OCI-M2 (cell line): ENCODE results near the gene PLEK.
"Not testable (repeated sequence)": the region's sequence is repeated elsewhere in the genome, so short reads cannot be mapped to it uniquely, and the experiment has no call there.

ENCODE experiments used
- DNase-seq: peaks from one replicate; lab custom pipeline; 2025; ENCODE audit not compliant: unreplicated experiment; lab: John Stamatoyannopoulos, UW

Gene PLEK

GRCh38 chr2:68438455-68439303 is 73.6 kb downstream of the PLEK start:
- no peak for DNase-seq

DNA sequence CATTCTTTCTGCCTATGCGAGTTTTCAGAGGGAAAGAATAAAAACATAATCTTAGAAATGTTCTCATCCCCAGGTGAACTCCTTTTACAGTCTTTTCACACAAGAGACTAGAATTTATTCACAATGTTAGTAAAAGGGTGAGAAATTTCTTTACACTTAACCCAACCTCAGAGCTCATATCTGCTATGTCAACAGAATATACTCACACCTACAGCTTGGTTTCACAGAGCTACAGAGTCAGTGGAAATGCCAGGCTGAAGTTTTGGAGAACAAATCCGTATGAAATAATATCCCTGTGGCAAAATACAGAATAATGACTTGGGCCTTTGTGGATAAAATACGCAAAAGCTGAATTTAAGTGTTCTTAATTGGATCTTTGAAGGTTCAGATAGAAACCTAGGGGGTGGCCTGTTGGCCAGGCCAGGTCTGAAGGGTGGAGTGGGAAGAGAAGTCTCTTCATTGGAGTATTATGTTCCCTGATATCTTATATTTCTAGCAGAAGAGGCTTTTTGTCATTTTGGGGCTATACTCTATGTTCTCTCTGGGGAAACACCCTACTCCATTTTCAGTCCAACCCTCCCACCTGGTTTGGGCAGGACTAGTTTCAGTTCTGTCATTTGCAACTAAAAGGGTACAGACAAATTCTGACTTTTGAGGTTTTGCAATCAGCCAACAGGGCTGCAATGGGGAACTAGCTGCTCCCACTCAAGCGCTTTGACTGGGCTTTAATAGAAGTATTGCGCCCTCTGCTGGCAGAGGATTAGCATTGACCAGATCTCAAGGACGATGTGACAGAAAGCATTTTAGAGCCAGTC is 76.3 kb downstream of the PLEK start:
- peak; percentile 56 for DNase-seq

GRCh38 chr2:68441994-68442322 is 76.9 kb downstream of the PLEK start:
- no peak for DNase-seq

DNA sequence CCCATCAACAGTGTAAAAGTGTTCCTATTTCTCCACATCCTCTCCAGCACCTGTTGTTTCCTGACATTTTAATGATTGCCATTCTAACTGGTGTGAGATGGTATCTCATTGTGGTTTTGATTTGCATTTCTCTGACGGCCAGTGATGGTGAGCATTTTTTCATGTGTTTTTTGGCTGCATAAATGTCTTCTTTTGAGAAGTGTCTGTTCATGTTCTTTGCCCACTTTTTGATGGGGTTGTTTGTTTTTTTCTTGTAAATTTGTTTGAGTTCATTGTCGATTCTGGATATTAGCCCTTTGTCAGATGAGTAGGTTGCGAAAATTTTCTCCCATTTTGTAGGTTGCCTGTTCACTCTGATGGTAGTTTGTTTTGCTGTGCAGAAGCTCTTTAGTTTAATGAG is 81.3 kb downstream of the PLEK start:
- not testable (repeated sequence) for DNase-seq
